ENCODE results near the gene LRRC40. TPM values are rescaled to one million over a fixed set of nuclear protein-coding genes. Genes with fewer than 3 reads are reported as not detected.

Gene LRRC40
- total RNA-seq, 1 donor from 2014 or later, result 19.9 TPM

- DNase-seq (ENCODE audit: low read depth in 2 of 2), result no peak
These were observed 90.1 kb downstream of the LRRC40 start for GRCh38 chr1:70115315-70115714.

DNA sequence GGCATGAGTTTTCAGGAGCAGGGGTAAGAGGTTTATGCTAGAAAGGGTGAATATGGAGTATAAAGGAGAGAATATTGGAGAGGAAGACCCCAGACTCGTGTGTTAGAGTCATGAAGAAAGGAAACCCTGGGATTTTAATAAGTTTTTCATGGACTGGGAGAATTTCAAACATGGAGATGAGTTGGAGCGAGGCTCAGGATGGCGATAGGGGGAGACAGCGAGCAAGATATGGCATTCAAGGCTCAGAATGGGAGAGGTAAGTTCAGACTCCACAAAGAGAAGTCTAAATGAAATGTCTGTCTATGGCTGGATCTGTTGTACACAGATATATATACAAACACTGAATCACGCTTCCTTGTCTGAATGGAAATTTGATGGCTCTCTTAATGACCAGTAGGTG lies 92.5 kb downstream of the LRRC40 start:
- no peak for DNase-seq (ENCODE audit: low read depth in 2 of 2)

GRCh38 chr1:70109241-70109640 lies 96.1 kb downstream of the LRRC40 start:
- no peak for DNase-seq (ENCODE audit: low read depth in 2 of 2)

- DNase-seq (ENCODE audit: low read depth in 2 of 2), result no peak
These were observed 101.6 kb downstream of the LRRC40 start for GRCh38 chr1:70103770-70104169.

DNA sequence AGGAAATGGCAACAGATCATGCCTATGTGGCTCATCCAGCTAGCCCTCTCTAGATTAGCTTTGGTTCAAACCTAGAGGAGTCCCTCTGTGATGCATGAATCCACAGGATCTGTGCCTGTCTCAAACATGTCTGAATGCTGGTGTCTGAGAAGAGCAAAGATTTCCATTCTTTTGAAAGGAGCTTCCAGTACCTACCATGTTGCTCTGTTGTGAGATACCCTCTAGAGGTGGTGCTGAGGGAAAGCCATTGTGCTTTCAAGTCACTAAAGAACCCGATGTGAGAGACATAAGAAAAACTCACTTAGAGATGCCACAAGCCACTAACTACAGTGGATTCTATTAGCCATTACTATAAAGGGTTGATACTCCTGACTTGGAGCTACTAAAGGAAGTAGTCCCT lies 103.6 kb downstream of the LRRC40 start:
- no peak for DNase-seq (ENCODE audit: low read depth in 2 of 2)

DNA sequence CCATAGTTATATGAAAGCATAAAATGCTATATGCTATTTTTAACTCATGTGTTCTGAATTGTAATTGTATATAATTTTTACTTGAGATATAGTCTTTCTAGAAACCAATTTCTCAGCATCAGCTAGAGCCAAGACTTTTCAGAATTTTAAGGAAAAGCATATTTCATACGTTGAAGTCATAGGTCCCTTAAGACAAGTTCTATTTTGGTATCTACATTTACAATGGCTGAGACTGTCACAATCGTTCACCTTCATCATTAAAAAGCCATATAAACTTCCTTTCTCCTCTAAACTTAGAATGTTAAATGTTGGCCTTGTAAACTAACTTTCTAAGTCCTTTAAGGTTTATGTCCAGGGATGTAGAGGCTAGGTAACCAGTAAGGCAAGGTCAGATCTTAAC lies 104.1 kb downstream of the LRRC40 start:
- DNase-seq (ENCODE audit: low read depth in 2 of 2), result no peak

Other genes starting within 250 kb of the LRRC40 start
- 75.1 and 105 TPM in 2 replicates for gene SRSF11, start 15.8 kb upstream of the LRRC40 start, total RNA-seq
- gene ANKRD13C, start 149.1 kb upstream of the LRRC40 start, total RNA-seq, result 18.7 and 24.5 TPM in 2 replicates
- 0.90 and 1.0 TPM in 2 replicates for gene CTH, start 205.7 kb upstream of the LRRC40 start, total RNA-seq

Measured in dermis microvascular lymphatic vessel endothelial cell (primary cell).